HUES48 (cell line): ENCODE measurements around the gene MAD2L2.
A peak's percentile ranks its signal among the peaks of the same experiment; 100 is the strongest.

Source experiments
- H3K27ac ChIP-seq: one replicate; pipeline ENCODE4 v1.7.0; 2013; ENCODE audit warnings: low read depth, low read length, inconsistent platforms
- H3K27me3 ChIP-seq: 2 replicates; pipeline ENCODE4 v1.6.1; 2013; ENCODE audit warnings: mild to moderate bottlenecking, low read length; ENCODE audit not compliant: control insufficient read depth, insufficient read depth
- H3K36me3 ChIP-seq: 2 replicates; pipeline ENCODE4 v1.6.1; 2013; ENCODE audit warnings: low read length; ENCODE audit not compliant: control insufficient read depth, insufficient read depth
- H3K4me1 ChIP-seq: 2 replicates; pipeline ENCODE4 v1.6.1; 2013; ENCODE audit warnings: mild to moderate bottlenecking, low read length; ENCODE audit not compliant: control insufficient read depth, insufficient read depth
- H3K4me3 ChIP-seq: 2 replicates; pipeline ENCODE4 v1.5.1; 2013; ENCODE audit warnings: mild to moderate bottlenecking, low read depth, low read length
- H3K9ac ChIP-seq: 2 replicates; pipeline ENCODE4 v1.6.1; 2013; ENCODE audit warnings: mild to moderate bottlenecking, low read depth, low read length, moderate library complexity
- H3K9me3 ChIP-seq: 2 replicates; pipeline ENCODE4 v1.6.1; 2013; ENCODE audit warnings: low read length; ENCODE audit not compliant: control insufficient read depth, insufficient read depth

Gene MAD2L2

GRCh38 chr1:11680270-11681070 is 478 bp downstream of the MAD2L2 start:
- Histone ChIP-seq H3K36me3 (peaks cover 42% of the 10 kb centered on the region), H3K9ac (peak overlapping the region; percentile 81), H3K27ac (peak overlapping the region; percentile 100), H3K4me1 (peaks cover 31% of the 10 kb centered on the region), H3K9me3 (no peaks in the 10 kb centered on the region), H3K4me3 (peak overlapping the region; percentile 78), H3K27me3 (no peaks in the 10 kb centered on the region)

- peaks cover 16% of the 10 kb centered on the region for H3K4me1 ChIP-seq
- no peak overlapping the region for H3K4me3 ChIP-seq
- no peak overlapping the region for H3K9ac ChIP-seq
- H3K27ac ChIP-seq: no peak overlapping the region
- H3K27me3 ChIP-seq: no peaks in the 10 kb centered on the region
- H3K36me3 ChIP-seq: peaks cover 56% of the 10 kb centered on the region
- no peaks in the 10 kb centered on the region for H3K9me3 ChIP-seq
Observed at GRCh38 chr1:11678442-11678841, 2.5 kb downstream of the MAD2L2 start.

GRCh38 chr1:11676386-11677103 is 4.4 kb downstream of the MAD2L2 start:
- H3K4me1 ChIP-seq: peaks cover under 1% of the 10 kb centered on the region; the same call in 1 of the 2 replicates
- H3K9me3 ChIP-seq: no peaks in the 10 kb centered on the region
- peaks cover 75% of the 10 kb centered on the region for H3K36me3 ChIP-seq
- no peak overlapping the region for H3K27ac ChIP-seq
- H3K4me3 ChIP-seq: no peak overlapping the region
- H3K27me3 ChIP-seq: no peaks in the 10 kb centered on the region
- H3K9ac ChIP-seq: no peak overlapping the region

- no peak overlapping the region for H3K27ac ChIP-seq
- peaks cover 85% of the 10 kb centered on the region for H3K36me3 ChIP-seq
- no peaks in the 10 kb centered on the region for H3K4me1 ChIP-seq
- no peaks in the 10 kb centered on the region for H3K27me3 ChIP-seq
- no peak overlapping the region for H3K9ac ChIP-seq
- H3K9me3 ChIP-seq: no peaks in the 10 kb centered on the region
- H3K4me3 ChIP-seq: no peak overlapping the region
Observed at GRCh38 chr1:11675325-11675724, 5.6 kb downstream of the MAD2L2 start.

- Histone ChIP-seq H3K9me3 (no peaks in the 10 kb centered on the region), H3K9ac (no peak overlapping the region), H3K4me3 (no peak overlapping the region), H3K27me3 (no peaks in the 10 kb centered on the region), H3K36me3 (peaks cover 86% of the 10 kb centered on the region), H3K4me1 (no peaks in the 10 kb centered on the region), H3K27ac (no peak overlapping the region)
Observed at GRCh38 chr1:11674488-11674887, 6.5 kb downstream of the MAD2L2 start.

GRCh38 chr1:11673089-11673769 is 7.7 kb downstream of the MAD2L2 start:
- Histone ChIP-seq H3K27ac (no peak overlapping the region), H3K9ac (no peak overlapping the region), H3K4me3 (no peak overlapping the region), H3K4me1 (no peaks in the 10 kb centered on the region), H3K9me3 (no peaks in the 10 kb centered on the region), H3K27me3 (no peaks in the 10 kb centered on the region), H3K36me3 (peaks cover 76% of the 10 kb centered on the region)

GRCh38 chr1:11671544-11672286 is 9.2 kb downstream of the MAD2L2 start:
- H3K27me3 ChIP-seq: no peaks in the 10 kb centered on the region
- no peak overlapping the region for H3K9ac ChIP-seq
- H3K4me3 ChIP-seq: no peak overlapping the region
- no peak overlapping the region for H3K27ac ChIP-seq
- H3K4me1 ChIP-seq: no peaks in the 10 kb centered on the region
- peaks cover 63% of the 10 kb centered on the region for H3K36me3 ChIP-seq
- H3K9me3 ChIP-seq: no peaks in the 10 kb centered on the region

GRCh38 chr1:11671205-11671543 is 9.8 kb downstream of the MAD2L2 start:
- Histone ChIP-seq H3K9me3 (no peaks in the 10 kb centered on the region), H3K27ac (peak overlapping the region; percentile 35), H3K36me3 (peaks cover 57% of the 10 kb centered on the region), H3K27me3 (no peaks in the 10 kb centered on the region), H3K9ac (no peak overlapping the region), H3K4me1 (no peaks in the 10 kb centered on the region), H3K4me3 (no peak overlapping the region)

- Histone ChIP-seq H3K9ac (no peak overlapping the region), H3K4me1 (no peaks in the 10 kb centered on the region), H3K4me3 (no peak overlapping the region), H3K27me3 (no peaks in the 10 kb centered on the region), H3K27ac (no peak overlapping the region), H3K36me3 (peaks cover 53% of the 10 kb centered on the region), H3K9me3 (no peaks in the 10 kb centered on the region)
Observed at GRCh38 chr1:11670747-11671146, 10.2 kb downstream of the MAD2L2 start.

- no peak overlapping the region for H3K27ac ChIP-seq
- peaks cover 32% of the 10 kb centered on the region for H3K36me3 ChIP-seq
- H3K4me1 ChIP-seq: no peaks in the 10 kb centered on the region
- H3K4me3 ChIP-seq: no peak overlapping the region
- no peak overlapping the region for H3K9ac ChIP-seq
- H3K27me3 ChIP-seq: no peaks in the 10 kb centered on the region
- H3K9me3 ChIP-seq: no peaks in the 10 kb centered on the region
Observed at GRCh38 chr1:11668516-11668915, 12.4 kb downstream of the MAD2L2 start.
